IPS-18c (cell line): Measurements from ENCODE around the gene PHF5A.
"Not testable (repeated sequence)": the region's sequence is repeated elsewhere in the genome, so short reads cannot be mapped to it uniquely, and the experiment has no call there.

ENCODE experiments used
- H3K4me3 ChIP-seq: 2 replicates; pipeline ENCODE4 v1.7.0; 2013; ENCODE audit warnings: low read depth, mild to moderate bottlenecking, low read length, moderate library complexity; ENCODE audit not compliant: insufficient read depth
- H3K9me3 ChIP-seq: one replicate; pipeline ENCODE4 v1.6.1; 2013; ENCODE audit warnings: mild to moderate bottlenecking, low read length, moderate library complexity; ENCODE audit not compliant: control insufficient read depth, insufficient read depth

Gene PHF5A

DNA sequence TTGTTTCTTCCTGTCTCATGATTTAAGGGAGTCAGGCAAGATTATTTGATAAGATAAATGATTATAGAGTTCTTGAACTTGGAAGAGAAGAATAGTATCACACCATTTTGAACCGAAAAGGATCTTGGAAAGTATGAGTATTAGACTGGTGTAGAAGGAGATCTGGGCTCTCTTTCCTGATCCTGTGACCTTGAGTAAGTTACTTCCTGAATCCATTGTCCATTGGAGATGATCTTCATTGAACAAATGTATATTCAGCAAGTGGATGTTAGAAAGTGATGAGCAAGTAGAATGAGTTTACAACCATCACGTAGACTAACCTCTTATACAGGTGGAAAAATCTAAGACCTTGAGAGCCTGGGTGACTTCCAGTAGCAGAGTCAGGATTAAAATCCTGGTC lies 2.4 kb upstream of the PHF5A start:
- Histone ChIP-seq H3K4me3 (no peak overlapping the region), H3K9me3 (no peaks in the 10 kb centered on the region)

DNA sequence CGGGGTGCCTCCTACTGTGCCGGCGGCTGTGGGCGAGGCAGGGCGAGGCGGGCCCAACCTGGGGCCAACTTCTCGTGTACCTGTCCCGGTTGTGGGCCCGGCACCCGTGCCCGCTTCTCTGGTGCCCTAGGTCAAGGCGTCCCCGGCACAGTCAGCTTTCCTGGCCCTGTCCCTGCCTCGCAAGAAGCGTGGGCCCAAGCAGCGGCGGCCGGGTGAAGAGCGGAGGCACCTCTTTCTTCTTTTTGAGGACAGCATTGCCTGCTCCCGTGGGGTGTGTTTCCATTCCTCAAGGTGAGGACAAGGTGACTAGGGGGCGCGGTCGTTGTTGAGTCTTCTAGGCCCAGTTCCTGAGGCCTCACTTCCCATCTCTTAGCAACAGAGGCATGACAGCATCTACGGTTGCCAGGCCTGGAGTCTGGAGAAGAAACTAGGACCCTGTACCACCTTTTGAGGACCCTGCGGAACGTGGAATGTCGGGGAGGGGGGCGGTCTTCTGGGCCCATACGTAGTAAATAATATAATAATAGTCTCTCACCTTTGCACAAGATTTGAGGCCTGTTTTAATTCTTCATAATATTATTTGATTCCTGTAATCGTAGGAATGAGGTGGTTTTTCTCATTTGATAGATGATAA lies 843 bp upstream of the PHF5A start:
- Histone ChIP-seq H3K9me3 (no peaks in the 10 kb centered on the region), H3K4me3 (peak overlapping the region; percentile 97)

DNA sequence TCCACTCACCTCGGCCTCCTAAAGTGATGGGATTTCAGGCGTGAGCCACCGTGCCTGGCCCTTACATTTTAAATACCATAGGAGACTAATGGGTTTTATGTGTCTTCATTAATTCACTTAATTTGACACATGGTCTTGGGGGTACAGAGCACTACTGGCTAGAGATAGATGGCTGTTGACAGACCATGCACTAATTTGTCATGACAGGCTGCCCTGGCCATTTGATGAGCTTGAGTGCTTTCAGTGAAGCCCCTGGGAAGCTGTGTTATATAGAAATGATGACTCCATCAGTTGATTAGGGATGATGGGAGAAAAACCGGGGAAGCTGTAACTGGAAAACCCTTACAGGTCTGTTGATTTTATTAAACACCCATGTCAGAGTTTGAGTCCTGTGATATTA lies 6.6 kb downstream of the PHF5A start:
- Histone ChIP-seq H3K4me3 (no peak overlapping the region), H3K9me3 (no peaks in the 10 kb centered on the region)

DNA sequence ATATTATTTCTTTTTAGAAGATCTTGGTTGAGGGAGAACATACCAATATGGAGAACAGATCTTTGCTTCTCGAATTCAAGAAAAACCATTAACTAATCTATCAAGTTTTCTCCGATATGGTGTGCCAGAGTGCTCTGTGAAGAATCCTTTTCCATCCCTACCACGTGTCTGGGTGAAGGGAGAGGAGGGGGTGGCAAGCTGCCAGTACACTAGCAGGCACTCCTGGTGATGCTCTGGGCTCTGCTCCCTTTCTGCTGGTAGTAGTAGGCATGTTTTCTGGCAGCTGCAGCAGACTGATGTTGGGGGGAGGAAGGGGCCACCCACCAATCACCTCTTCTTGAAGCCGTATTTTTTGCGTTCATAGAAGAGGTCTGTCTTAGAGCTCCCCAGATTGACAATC lies 8.4 kb downstream of the PHF5A start:
- H3K4me3 ChIP-seq, H3K9me3 ChIP-seq: not testable (repeated sequence)

DNA sequence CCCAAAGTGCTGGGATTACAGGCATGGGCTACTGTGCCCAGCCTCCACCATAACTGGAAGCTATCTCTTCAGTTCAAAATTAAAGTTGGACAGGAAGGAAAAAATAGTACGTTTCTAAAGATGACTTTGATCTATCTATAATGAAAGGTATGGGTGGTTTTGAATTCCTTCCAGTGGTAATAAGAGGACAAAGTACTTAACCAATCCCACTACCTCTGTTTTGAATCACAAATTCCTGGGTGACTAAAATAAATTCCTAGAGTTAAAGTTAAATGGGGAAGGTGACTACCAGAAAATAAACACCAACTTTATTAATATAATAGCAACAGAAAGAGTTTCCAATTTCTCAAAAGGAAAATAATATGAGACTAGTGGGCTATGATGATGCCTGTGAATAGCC lies 9.1 kb downstream of the PHF5A start:
- H3K4me3 ChIP-seq = no peak overlapping the region
- H3K9me3 ChIP-seq = peaks cover 2% of the 10 kb centered on the region

DNA sequence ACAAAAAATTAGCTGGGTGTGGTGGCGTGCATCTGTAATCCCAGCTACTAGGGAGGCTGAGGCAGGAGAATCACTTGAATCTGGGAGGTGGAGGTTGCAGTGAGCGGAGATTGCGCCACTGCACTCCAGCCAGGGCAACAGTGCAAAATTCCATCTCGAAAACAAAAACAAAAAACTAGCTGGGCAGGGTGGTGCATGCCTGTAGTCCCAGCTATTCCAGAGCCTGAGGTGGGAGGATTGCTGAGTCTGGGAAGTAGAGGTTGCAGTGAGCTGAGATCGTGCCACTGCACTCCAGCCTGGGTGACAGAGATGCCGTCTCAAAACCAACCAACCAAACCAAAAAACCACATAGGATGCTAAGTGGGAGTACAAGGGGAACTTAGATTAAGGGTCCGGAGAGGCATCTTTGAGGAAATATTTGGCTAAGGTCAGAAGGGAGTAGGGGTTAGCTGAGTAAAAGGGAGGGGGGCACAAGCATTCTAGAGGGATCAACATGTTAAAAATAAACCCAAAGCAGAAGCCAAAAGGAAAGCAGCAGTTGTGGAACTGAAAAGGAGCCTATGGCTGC lies 10.2 kb downstream of the PHF5A start:
- no peak overlapping the region for H3K4me3 ChIP-seq
- H3K9me3 ChIP-seq = peaks cover 2% of the 10 kb centered on the region

DNA sequence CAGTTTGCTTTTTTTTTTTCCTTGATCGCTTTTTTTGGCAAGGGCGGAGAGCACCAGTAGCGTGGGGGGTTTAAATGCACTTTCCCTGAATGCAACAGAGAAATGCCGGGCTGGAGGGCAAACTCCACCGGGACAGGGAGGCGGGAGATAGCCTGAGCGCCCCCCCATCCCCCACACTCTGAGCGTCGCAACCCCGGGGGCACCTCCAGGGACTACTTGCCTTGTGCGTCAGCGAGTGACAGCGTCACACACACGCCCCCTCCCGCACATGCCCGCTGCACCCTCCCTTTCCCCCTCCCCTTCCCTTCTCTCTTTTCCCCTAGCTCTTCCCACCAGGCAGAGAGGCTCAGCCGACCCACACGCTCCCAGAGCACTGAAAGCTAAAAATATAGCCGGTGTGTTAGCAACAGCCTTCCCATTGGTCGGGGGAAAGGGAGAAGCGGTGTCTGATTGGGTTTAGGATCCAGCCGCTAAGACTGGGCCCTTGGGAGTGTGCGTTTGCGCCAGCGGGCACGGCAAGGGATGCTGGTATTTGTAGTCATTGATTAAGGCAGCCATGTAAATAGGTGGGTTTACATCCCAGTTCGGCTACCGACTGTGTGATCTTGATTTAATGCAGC lies 20.2 kb downstream of the PHF5A start:
- H3K9me3 ChIP-seq = no peaks in the 10 kb centered on the region
- peak overlapping the region; percentile 66 for H3K4me3 ChIP-seq

DNA sequence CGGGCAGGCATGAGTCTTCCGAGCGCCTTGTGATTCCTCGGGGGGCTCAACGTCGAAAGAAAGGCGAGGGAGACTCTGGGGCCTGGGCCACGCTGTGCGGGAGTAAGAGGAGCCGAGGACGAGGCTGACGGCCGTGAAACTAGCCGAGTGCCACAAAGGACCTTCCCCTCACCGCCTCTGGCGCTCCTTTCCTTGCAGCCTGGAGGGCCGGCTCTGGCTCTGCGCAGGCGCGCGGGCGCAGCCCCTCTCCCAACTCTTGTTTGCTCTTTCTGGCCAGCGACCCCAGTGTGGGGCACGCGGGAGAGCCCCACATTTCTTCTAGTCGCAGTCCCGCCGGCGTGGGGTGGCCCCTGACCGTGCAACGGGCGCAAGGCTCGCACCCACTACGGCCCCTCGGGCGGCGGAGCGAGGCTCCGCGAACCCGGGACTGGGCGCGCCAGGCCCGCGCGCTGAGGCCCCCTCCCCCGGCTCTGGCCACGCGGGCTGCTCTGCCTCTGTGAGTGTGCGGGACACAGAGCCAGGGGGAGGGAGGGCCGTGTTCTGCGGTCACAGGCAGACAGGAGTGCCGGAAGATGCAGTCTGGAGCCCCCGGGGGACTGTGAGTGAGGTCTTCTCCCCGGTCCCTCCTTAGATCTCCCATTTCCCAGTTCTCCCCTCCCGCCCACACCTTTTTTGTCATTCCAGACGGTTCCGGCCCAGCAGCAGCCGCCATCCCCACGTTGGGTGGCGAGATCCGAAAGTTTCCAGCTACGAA lies 20.9 kb downstream of the PHF5A start:
- no peaks in the 10 kb centered on the region for H3K9me3 ChIP-seq
- peak overlapping the region; percentile 66 for H3K4me3 ChIP-seq

DNA sequence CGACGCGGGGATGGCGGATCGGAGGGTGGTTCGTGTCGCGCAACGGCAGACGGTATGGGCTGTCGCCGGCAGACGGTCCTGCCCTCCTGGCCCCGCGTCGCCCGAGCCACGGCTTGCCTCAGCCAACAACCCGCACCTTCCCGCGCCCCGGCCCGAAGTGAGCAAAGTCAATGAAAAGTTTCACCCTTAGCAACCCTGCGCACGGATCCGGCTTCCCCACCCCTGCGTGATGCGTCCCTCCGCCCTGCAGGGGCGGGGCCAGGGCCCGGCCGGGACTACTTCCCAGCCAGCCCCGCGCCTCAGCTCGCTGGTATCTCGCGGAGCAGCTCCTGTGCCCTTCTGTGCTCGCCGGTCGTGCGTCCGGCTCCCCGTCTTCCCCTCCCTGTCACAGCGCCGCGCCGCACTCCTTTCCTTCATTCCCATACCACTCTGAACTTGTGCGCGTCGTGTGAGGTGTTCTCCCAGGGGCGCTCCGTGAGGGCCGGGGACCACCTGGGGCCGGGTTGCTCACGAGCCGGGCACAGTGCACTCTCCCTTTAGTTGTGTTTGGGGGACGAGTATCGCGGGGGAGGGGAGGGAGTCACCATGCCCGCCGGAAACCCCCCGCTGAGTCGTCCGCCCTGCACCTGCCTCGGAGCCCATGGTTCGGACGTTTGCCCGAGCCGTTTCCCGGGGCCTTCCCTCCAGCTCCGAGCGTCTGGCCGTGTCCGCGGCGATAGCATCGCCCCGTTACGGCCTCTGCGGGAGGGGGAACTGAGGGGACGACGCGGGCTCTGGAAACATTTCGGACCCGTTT lies 21.7 kb downstream of the PHF5A start, which contains the start of gene TOB2:
Gene TOB2, minus strand, starts transcription at position 163 of the 796 bp plus-strand sequence. CDS start 9,456 bp downstream, outside the sequence.
- H3K9me3 ChIP-seq = no peaks in the 10 kb centered on the region
- H3K4me3 ChIP-seq = peak within 1 kb of the TSS; percentile 66

DNA sequence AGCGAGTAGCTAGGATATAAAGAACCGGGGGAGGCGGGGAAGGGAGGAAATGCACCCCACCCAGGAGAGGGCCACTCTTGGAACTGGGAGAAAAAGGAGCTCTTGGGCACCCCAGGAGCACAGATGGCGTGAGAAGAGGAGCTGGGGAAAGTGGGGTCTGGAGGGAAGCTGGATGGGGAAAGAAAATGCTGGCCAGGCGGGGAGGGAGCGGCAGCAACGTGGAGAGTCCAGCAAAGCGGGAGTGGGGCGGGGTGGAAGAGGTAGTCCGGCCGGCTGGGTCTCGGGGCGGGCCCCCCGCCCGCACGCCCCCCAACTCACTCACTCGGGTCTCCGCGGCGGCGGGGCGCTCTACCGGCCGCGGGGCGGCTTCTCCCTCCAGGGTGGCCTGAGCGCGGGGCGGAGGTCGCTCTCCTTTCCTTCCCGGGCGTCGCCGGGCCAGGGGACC lies 22.4 kb downstream of the PHF5A start:
- H3K9me3 ChIP-seq = no peaks in the 10 kb centered on the region
- peak overlapping the region; percentile 66 for H3K4me3 ChIP-seq

DNA sequence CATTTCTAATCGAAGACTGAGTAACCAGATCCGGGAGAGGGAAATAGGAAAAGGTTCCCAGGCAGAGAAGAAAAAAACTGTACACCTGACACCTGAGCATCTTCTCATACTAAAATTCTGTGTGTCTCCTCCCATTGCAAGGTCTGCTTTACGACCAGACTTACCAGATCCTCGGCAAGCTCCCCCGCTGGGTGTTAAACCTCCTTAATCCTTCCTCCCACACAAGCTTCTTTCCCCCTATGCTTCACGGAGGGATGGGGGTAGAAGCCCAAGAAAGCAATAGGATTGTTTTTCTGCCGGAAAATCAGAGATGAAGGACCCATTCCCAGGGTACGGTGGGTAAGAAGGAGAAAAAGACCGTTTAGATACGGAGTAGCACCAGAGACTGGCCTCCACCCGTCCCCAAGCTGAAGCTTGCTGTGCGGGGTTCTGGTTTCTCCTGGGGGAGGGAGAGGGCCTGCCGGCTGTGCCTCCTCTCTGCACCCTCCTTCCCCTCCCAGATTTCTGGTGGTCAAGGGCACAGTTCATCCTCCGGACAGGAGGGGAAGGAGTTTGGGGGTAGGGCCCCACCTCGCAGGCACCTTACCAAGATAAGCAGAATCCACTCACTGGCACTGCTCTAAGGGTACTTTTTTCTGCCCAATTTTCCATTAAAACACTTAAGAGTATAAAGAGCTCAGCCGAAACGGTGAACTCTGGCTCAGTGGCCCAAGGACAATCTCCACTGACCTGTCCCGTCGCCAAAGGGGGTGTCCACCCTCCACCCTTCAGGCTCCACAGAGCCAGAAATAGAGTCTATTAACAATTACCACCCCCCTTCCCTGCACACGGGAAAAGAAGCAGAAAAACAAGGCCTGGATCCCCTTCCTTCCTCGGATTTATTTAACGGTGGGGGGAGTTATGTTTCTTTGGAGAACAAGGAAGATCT lies 23.1 kb downstream of the PHF5A start:
- no peaks in the 10 kb centered on the region for H3K9me3 ChIP-seq
- H3K4me3 ChIP-seq = peak overlapping the region; percentile 66

DNA sequence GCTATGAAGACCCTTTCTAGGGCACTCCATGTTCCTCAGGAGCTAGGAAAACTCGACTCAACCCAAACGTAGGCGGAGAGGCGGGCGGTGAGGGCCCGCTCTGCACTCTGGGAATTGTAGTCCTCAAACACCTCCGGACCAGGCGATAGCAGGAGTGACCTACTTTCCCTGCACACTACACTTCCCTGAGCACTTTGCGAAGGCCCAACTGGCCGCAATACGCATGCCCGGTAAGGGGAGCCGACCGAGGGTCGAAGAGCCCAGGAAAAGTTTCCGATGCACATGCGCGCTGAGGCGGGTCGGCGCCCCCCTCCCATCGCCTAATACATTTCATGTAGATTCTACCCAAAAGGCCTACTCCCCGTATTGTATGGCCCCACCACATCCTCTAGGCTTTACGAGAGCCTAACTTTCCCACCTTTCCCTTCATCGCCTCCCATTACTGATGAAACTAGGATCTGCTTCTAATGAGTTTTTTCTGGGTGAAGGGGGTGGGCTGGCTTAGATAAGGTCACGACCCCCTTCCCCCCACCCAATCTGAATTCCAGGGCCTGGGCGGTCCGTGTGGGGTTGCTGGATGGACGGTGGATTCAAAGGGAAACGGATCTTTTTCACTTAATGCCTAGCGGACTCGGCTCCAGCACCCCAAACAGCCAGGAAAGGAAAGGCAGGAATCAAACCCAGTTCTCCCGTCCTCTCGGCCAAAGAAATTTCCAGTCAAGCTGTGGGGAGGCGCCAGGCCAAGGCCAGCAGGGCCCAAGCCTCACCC lies 23.9 kb downstream of the PHF5A start:
- peak overlapping the region; percentile 66 for H3K4me3 ChIP-seq
- H3K9me3 ChIP-seq = no peaks in the 10 kb centered on the region

DNA sequence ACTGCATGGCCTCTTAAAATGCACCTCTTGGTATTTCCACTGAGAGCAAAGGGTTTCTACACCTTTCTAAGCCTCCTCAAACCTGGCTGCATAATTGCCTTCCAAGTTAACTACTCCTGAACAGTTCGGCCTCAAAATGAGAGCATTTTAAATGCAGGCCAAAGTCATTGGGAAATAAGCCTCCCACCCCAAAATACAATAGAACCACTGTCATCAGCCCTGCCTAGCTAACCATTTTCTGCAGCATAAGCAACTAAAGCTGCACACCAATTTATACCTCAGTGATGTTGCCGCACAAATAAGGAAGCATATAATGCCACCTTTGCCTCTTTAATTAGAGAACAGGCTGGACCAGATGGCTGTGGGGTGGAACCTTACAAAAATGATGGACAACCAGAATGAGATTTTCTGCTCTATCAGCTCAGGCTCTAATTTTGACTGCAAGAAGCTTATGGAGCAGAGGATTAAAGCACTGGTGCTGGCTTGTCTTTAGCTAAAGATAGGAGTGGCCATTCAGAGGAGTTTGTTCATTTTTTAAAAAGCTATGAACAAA lies 26.2 kb downstream of the PHF5A start:
- Histone ChIP-seq H3K9me3 (no peaks in the 10 kb centered on the region), H3K4me3 (no peak overlapping the region)

DNA sequence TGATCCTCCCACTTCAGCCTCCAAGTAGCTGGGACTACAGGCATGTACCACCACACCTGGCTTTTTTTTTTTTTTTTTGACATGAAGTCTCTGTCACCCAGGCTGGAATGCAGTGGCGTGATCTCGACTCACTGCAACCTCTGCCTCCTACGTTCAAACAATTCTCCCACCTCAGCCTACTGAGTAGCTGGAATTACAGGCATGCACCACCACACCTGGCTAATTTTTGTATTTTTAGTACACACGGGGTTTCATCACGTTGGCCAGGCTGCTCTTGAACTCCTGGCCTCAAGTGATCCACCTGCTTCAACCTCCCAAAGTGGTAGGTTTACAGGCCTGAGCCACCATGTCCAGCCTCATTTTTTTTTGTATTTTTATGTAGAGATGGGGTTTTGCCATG lies 28.0 kb downstream of the PHF5A start:
- not testable (repeated sequence) for H3K9me3 ChIP-seq, H3K4me3 ChIP-seq

DNA sequence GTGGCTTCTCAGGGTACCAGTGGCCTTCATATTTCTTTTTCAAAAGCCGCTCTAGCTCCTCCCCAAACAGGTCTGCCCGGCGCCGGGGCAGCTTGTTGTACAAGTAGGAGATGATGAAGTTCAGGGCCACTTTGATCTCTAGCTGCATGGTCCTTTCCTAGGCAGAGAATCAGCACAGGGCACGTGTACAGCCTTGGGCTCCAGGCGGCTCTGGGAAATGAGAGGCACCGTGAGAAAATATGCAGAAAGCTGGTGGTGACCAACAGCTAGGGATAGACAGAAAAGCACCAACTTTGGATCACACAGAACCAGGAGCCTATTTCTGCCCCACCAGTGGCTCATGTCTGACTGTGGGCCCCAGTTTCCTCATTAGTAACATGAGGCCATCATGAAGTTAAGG lies 31.3 kb downstream of the PHF5A start:
- Histone ChIP-seq H3K9me3 (peaks cover 2% of the 10 kb centered on the region), H3K4me3 (no peak overlapping the region)
